AG09319 (cell line): Measurements from ENCODE around the gene CDH4.

Source experiments
- DNase-seq: peaks from one replicate; pipeline ENCODE4 v3.0.0-alpha.2; 2010; ENCODE audit warnings: low read depth; ENCODE audit errors: extremely low read depth
- TF ChIP-seq, protein P1 (sequence below): IDR thresholded peaks from 2 replicates; pipeline ENCODE4 v1.5.1; 2011; ENCODE audit warnings: low read depth, mild to moderate bottlenecking, inconsistent platforms, low read length, moderate library complexity

CDH4 gene

GRCh38 chr20:61291166-61291829 lies 39.2 kb downstream of the CDH4 start:
- no peak for DNase-seq
- TF ChIP-seq, protein P1, sequence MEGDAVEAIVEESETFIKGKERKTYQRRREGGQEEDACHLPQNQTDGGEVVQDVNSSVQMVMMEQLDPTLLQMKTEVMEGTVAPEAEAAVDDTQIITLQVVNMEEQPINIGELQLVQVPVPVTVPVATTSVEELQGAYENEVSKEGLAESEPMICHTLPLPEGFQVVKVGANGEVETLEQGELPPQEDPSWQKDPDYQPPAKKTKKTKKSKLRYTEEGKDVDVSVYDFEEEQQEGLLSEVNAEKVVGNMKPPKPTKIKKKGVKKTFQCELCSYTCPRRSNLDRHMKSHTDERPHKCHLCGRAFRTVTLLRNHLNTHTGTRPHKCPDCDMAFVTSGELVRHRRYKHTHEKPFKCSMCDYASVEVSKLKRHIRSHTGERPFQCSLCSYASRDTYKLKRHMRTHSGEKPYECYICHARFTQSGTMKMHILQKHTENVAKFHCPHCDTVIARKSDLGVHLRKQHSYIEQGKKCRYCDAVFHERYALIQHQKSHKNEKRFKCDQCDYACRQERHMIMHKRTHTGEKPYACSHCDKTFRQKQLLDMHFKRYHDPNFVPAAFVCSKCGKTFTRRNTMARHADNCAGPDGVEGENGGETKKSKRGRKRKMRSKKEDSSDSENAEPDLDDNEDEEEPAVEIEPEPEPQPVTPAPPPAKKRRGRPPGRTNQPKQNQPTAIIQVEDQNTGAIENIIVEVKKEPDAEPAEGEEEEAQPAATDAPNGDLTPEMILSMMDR: no peak

GRCh38 chr20:61292391-61292790 lies 40.3 kb downstream of the CDH4 start:
- TF ChIP-seq, protein P1: no peak
- DNase-seq: no peak

GRCh38 chr20:61292821-61293612 lies 41.0 kb downstream of the CDH4 start:
- TF ChIP-seq, protein P1: no peak
- DNase-seq: no peak

GRCh38 chr20:61293951-61294350 lies 41.9 kb downstream of the CDH4 start:
- DNase-seq: no peak
- TF ChIP-seq, protein P1: no peak

- no peak for DNase-seq
- TF ChIP-seq, protein P1: no peak
Measured at GRCh38 chr20:61295249-61295648, 43.2 kb downstream of the CDH4 start.

DNA sequence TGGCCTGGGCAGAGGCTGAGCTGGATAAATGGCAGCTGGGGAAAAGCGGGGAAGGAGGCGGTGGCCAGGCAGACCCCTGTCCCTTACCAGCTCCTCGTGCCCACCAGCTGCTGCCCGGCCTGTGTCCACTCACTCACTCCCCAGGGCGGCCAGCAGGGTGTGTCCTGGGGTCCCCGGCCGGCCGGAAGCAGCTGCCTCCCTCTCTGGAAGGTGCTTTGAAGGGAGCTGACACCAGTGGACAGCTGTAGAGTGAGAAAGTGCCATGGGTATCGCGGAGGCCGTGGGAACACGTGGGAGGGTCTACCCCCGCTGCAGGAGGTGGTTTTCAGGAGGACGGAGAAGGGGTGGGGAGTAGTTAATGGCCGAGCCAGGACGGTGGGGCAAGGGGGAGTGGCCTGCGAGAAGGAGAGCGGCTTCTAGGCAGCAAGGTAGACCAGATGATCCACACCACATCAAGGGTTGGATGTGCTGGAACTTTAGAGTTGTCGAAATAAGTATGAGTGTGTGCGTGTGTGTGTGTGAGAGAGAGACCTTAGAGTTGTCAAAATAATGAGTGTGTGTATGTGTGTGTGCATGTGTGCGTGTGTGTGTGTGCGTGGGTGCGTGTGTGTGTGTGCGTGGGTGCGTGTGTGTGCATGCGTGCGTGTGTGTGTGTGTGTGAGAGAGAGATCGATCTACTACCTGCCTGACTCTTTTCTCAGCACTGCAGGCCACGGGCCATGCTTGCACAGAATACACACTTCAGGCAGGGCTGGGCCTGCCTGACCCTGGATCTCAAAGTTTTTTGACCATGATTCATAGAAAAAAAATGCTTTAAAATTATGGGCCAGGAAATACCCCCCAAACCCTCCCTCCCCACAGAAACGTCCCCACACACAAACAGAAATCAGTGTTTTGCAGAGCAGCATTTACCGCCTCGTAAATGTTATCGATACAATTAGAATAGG lies 43.9 kb downstream of the CDH4 start:
- DNase-seq: no peak
- TF ChIP-seq, protein P1: no peak
